ENCODE measurements around the gene GAK.

DNA sequence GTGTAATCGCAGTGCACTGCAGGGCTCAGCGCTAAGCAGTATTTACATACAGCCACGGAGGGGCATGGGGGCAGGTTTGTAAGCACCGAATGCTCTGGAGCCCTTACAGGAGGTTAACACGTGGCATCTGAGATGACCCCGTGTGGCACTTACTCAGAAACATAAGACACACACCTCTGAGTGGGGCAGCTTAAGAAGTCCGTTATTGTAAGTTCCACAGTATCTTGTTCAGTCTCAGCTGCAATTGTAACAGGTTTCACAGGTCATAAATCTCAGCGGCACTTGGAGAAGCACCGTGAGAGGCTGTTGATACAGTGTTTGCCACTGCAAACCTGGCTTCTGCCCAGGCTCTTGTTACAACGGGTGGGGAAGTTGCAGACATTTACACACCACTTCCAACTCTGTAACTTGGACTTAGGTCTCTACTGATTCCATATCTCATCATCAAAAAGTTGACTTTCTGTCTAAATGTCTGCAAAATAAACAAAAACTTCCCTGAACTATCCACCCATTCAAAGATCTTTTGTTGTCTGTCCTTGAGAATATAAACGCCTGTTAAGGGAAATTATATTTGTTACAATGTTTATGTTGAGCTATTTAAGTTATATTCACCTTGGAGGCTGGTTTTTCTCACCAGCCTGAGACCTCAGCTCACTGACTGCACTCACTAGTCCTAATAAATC is 116.5 kb downstream of the GAK start:
- TF ChIP-seq, protein P1, sequence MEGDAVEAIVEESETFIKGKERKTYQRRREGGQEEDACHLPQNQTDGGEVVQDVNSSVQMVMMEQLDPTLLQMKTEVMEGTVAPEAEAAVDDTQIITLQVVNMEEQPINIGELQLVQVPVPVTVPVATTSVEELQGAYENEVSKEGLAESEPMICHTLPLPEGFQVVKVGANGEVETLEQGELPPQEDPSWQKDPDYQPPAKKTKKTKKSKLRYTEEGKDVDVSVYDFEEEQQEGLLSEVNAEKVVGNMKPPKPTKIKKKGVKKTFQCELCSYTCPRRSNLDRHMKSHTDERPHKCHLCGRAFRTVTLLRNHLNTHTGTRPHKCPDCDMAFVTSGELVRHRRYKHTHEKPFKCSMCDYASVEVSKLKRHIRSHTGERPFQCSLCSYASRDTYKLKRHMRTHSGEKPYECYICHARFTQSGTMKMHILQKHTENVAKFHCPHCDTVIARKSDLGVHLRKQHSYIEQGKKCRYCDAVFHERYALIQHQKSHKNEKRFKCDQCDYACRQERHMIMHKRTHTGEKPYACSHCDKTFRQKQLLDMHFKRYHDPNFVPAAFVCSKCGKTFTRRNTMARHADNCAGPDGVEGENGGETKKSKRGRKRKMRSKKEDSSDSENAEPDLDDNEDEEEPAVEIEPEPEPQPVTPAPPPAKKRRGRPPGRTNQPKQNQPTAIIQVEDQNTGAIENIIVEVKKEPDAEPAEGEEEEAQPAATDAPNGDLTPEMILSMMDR (optimal IDR thresholded peaks at IDR 0.05 in 1 of 3, IDR thresholded peaks at IDR 0.05 in 1 of 3, conservative IDR thresholded peaks at IDR 0.05 in 1 of 3; ENCODE audit: extremely low read depth in 1 of 3, insufficient read depth in 2 of 3, low read length in 3 of 3), result no peak
- TF ChIP-seq EZH2 (IDR thresholded peaks at IDR 0.05; ENCODE audit: low read length), result no peak

Measured in keratinocyte (primary cell).